HEK293 (cell line): ENCODE data around the gene JHY.

Experiments used
- CTCF ChIA-PET: fragments of 350-600 bp; formaldehyde crosslinking; extraction: SDS; loops from one replicate; lab custom pipeline; 2021; ENCODE audit warnings: antibody characterized with exemption; lab: Yijun Ruan, JAX
- POLR2A ChIA-PET: fragments of 300-600 bp; formaldehyde crosslinking; extraction: SDS; loops from one replicate; lab custom pipeline; 2020; ENCODE audit warnings: antibody characterized with exemption, inconsistent platforms; lab: Yijun Ruan, JAX
- H3K27ac ChIP-seq: fragments of 200-500 bp; sonication (Bioruptor generic); 2 replicates; pipeline ENCODE4 v1.5.1; 2014; ENCODE audit warnings: low read depth, low read length, control low read depth, inconsistent platforms; ENCODE audit errors: extremely low read depth
- H3K36me3 ChIP-seq, 2 experiments: fragments of 200-500 bp in 1 of 2; sonication (Bioruptor generic) in 1 of 2; 1 replicate in 1 of 2; 2 replicates in 1 of 2; pipeline ENCODE4 v1.5.1; 2014 to 2017; ENCODE audit warnings: inconsistent platforms in 2 of 2, low read length in 2 of 2; ENCODE audit not compliant: control insufficient read depth in 2 of 2, insufficient read depth in 1 of 2
- H3K4me1 ChIP-seq: fragments of 200-500 bp; sonication (Bioruptor generic); 2 replicates; pipeline ENCODE4 v1.5.1; 2014; ENCODE audit warnings: mild to moderate bottlenecking, low read length, inconsistent platforms; ENCODE audit not compliant: control insufficient read depth, insufficient read depth
- H3K4me3 ChIP-seq: 2 replicates; pipeline ENCODE4 v1.5.1; 2011; ENCODE audit warnings: low read depth, mild to moderate bottlenecking, control low read depth, low read length, moderate library complexity
- H3K9me3 ChIP-seq: fragments of 200-500 bp; sonication (Bioruptor generic); 2 replicates; pipeline ENCODE4 v1.5.1; 2014; ENCODE audit warnings: low read depth, low read length, inconsistent platforms; ENCODE audit not compliant: control insufficient read depth, insufficient read depth
- ATF2 ChIP-seq: fragments of 450-650 bp; formaldehyde crosslinking; IDR thresholded peaks from 2 replicates; pipeline ENCODE4 v1.5.1; 2016; ENCODE audit warnings: missing biosample characterization, missing genetic modification characterization, low read depth
- GLIS1 ChIP-seq: fragments of 450-650 bp; formaldehyde crosslinking; IDR thresholded peaks from 2 replicates; pipeline ENCODE4 v1.5.1; 2016; ENCODE audit warnings: missing biosample characterization, missing genetic modification characterization
- PRDM10 ChIP-seq: fragments of 450-650 bp; formaldehyde crosslinking; IDR thresholded peaks from 2 replicates; pipeline ENCODE4 v1.5.1; 2016; ENCODE audit warnings: missing biosample characterization, missing genetic modification characterization
- REST ChIP-seq: fragments of 450-650 bp; formaldehyde crosslinking; IDR thresholded peaks from 2 replicates; pipeline ENCODE4 v1.5.1; 2016; ENCODE audit warnings: missing biosample characterization, missing genetic modification characterization
- WT1 ChIP-seq: fragments of 450-650 bp; formaldehyde crosslinking; IDR thresholded peaks from 2 replicates; pipeline ENCODE4 v1.5.1; 2016; ENCODE audit warnings: missing biosample characterization, missing genetic modification characterization
- ZBTB1 ChIP-seq: fragments of 450-650 bp; formaldehyde crosslinking; IDR thresholded peaks from 2 replicates; pipeline ENCODE4 v1.5.1; 2016; ENCODE audit warnings: missing biosample characterization, missing genetic modification characterization
- ZBTB21 ChIP-seq: fragments of 450-650 bp; formaldehyde crosslinking; IDR thresholded peaks from 2 replicates; pipeline ENCODE4 v1.5.1; 2017; ENCODE audit warnings: missing biosample characterization, missing genetic modification characterization
- ZFP41 ChIP-seq: fragments of 450-650 bp; formaldehyde crosslinking; IDR thresholded peaks from 2 replicates; pipeline ENCODE4 v1.5.1; 2016; ENCODE audit warnings: missing biosample characterization, missing genetic modification characterization, borderline replicate concordance
- ZNF132 ChIP-seq: fragments of 450-650 bp; formaldehyde crosslinking; IDR thresholded peaks from 2 replicates; pipeline ENCODE4 v1.5.1; 2017; ENCODE audit warnings: missing biosample characterization, missing genetic modification characterization, borderline replicate concordance
- ZNF155 ChIP-seq: fragments of 450-650 bp; formaldehyde crosslinking; IDR thresholded peaks from 2 replicates; pipeline ENCODE4 v1.5.1; 2016; ENCODE audit warnings: missing biosample characterization, missing genetic modification characterization
- ZNF175 ChIP-seq: fragments of 450-650 bp; formaldehyde crosslinking; IDR thresholded peaks from 2 replicates; pipeline ENCODE4 v1.5.1; 2016; ENCODE audit warnings: missing biosample characterization, missing genetic modification characterization
- ZNF18 ChIP-seq: fragments of 450-650 bp; formaldehyde crosslinking; IDR thresholded peaks from 2 replicates; pipeline ENCODE4 v1.5.1; 2016; ENCODE audit warnings: missing biosample characterization, missing genetic modification characterization
- ZNF19 ChIP-seq: fragments of 450-650 bp; formaldehyde crosslinking; IDR thresholded peaks from 2 replicates; pipeline ENCODE4; 2016; ENCODE audit warnings: missing biosample characterization, missing genetic modification characterization, low read depth
- ZNF248 ChIP-seq: fragments of 450-650 bp; formaldehyde crosslinking; IDR thresholded peaks from 2 replicates; pipeline ENCODE4 v1.5.1; 2017; ENCODE audit warnings: missing biosample characterization, missing genetic modification characterization
- ZNF335 ChIP-seq: fragments of 450-650 bp; formaldehyde crosslinking; conservative IDR thresholded peaks from 2 replicates; pipeline ENCODE4 v1.5.1; 2016; ENCODE audit warnings: missing biosample characterization, missing genetic modification characterization
- ZNF449 ChIP-seq: fragments of 450-650 bp; formaldehyde crosslinking; IDR thresholded peaks from 2 replicates; pipeline ENCODE4 v1.5.1; 2017; ENCODE audit warnings: missing biosample characterization, mild to moderate bottlenecking, missing genetic modification characterization, moderate library complexity
- ZNF501 ChIP-seq: fragments of 450-650 bp; formaldehyde crosslinking; IDR thresholded peaks from 2 replicates; pipeline ENCODE4 v1.5.1; 2016; ENCODE audit warnings: missing biosample characterization, missing genetic modification characterization
- ZNF596 ChIP-seq: fragments of 450-650 bp; IDR thresholded peaks from 2 replicates; pipeline ENCODE4 v1.5.0; 2018; ENCODE audit warnings: missing biosample characterization, mild to moderate bottlenecking, missing genetic modification characterization, moderate library complexity
- ZNF600 ChIP-seq: fragments of 450-650 bp; formaldehyde crosslinking; IDR thresholded peaks from 2 replicates; pipeline ENCODE4 v1.5.1; 2016; ENCODE audit warnings: missing biosample characterization, missing genetic modification characterization
- ZNF624 ChIP-seq: fragments of 450-650 bp; formaldehyde crosslinking; IDR thresholded peaks from 2 replicates; pipeline ENCODE4 v1.5.1; 2017; ENCODE audit warnings: missing biosample characterization, missing genetic modification characterization
- ZNF704 ChIP-seq: fragments of 450-650 bp; formaldehyde crosslinking; IDR thresholded peaks from 2 replicates; pipeline ENCODE4 v1.5.1; 2016; ENCODE audit warnings: missing biosample characterization, missing genetic modification characterization
- ZNF747 ChIP-seq: fragments of 450-650 bp; formaldehyde crosslinking; IDR thresholded peaks from 2 replicates; pipeline ENCODE4 v1.5.1; 2016; ENCODE audit warnings: missing biosample characterization, missing genetic modification characterization
- ZNF776 ChIP-seq: fragments of 450-650 bp; formaldehyde crosslinking; IDR thresholded peaks from 2 replicates; pipeline ENCODE4 v1.5.0; 2017; ENCODE audit warnings: missing biosample characterization, missing genetic modification characterization, borderline replicate concordance
- ZNF785 ChIP-seq: fragments of 450-650 bp; formaldehyde crosslinking; IDR thresholded peaks from 2 replicates; pipeline ENCODE4 v1.5.1; 2016; ENCODE audit warnings: missing biosample characterization, missing genetic modification characterization
- ZNF830 ChIP-seq: fragments of 450-650 bp; IDR thresholded peaks from 2 replicates; pipeline ENCODE4 v1.5.0; 2018; ENCODE audit warnings: missing biosample characterization, missing genetic modification characterization, low read depth, mild to moderate bottlenecking, moderate library complexity

JHY gene

GRCh38 chr11:122847466-122847865 is 35.1 kb upstream of the JHY start:
- ChIA-PET POLR2A (no interaction called here), CTCF (interaction anchor here (0.6 to 1.4 kb wide), 4 partner anchors 17 to 209 kb away, joined by 3 to 5 read pairs (median 4); no protein-coding TSS in a partner anchor)
- TF ChIP-seq ZNF132 (no peak), ZFP41 (tag by site-specific recombination) (no peak), ZNF335 (no peak), ZNF155 (tag by site-specific recombination) (no peak), ZBTB21 (tag by site-specific recombination) (no peak), ZNF19 (tag by site-specific recombination) (no peak), ZNF600 (no peak), WT1 (tag by site-specific recombination) (no peak), ZNF624 (no peak), ZNF248 (tag by site-specific recombination) (no peak), ZBTB1 (tag by site-specific recombination) (no peak), ZNF776 (tag by site-specific recombination) (no peak), ZNF449 (tag by site-specific recombination) (no peak), ZNF747 (tag by site-specific recombination) (no peak), ZNF830 (no peak), PRDM10 (no peak), ZNF18 (tag by site-specific recombination) (no peak), ZNF175 (tag by site-specific recombination) (no peak)
- no peaks in the 10 kb centered on the region for H3K36me3 ChIP-seq
- no peaks in the 10 kb centered on the region for H3K9me3 ChIP-seq
- H3K27ac ChIP-seq: no peak overlapping the region
- H3K4me1 ChIP-seq: 0 out of 2 replicates have a peak, but pooled peaks cover 3% of the 10 kb centered on the region
- H3K4me3 ChIP-seq: no peak overlapping the region

GRCh38 chr11:122848186-122848585 is 34.4 kb upstream of the JHY start:
- no peak overlapping the region for H3K4me3 ChIP-seq
- 0 out of 2 replicates have a peak, but pooled peaks cover 3% of the 10 kb centered on the region for H3K4me1 ChIP-seq
- POLR2A ChIA-PET: no interaction called here
- no peaks in the 10 kb centered on the region for H3K36me3 ChIP-seq
- no peaks in the 10 kb centered on the region for H3K9me3 ChIP-seq
- no peak overlapping the region for H3K27ac ChIP-seq
- CTCF ChIA-PET: interaction anchor here (1.3 to 1.5 kb wide), 3 partner anchors 15 to 66 kb away, joined by 3 to 4 read pairs (median 4); no protein-coding TSS in a partner anchor
- TF ChIP-seq ZNF596 (no peak), ZNF785 (tag by site-specific recombination) (no peak), REST (tag by site-specific recombination) (no peak), ATF2 (no peak), GLIS1 (tag by site-specific recombination) (no peak), ZNF704 (tag by site-specific recombination) (no peak), ZNF501 (tag by site-specific recombination) (no peak)
